Measurements from ENCODE around the gene LRP1. TPM values are rescaled to one million over a fixed set of nuclear protein-coding genes. Genes with fewer than 3 reads are reported as not detected.
A peak's percentile ranks its signal among the peaks of the same experiment; 100 is the strongest.

The LRP1 gene
- total and polyA plus RNA-seq, 2 of the 4 experiments (the other 2 are of a cell fraction) = 73.1 to 142 TPM

- Histone ChIP-seq H4K5ac (ENCODE audit: low read depth, low read length) (peak within 1 kb of the TSS; percentile 84), H3K4me2 (ENCODE audit: low read depth, low read length) (peak within 1 kb of the TSS; percentile 91), H3K4me3 (ENCODE audit: insufficient read depth, low read depth, low read length) (peak within 1 kb of the TSS; percentile 59), H4K8ac (ENCODE audit: low read depth in 2 of 2, low read length in 2 of 2) (peak within 1 kb of the TSS; percentile 95 to 99), H3K27ac (ENCODE audit: insufficient read depth, low read length) (peak within 1 kb of the TSS; percentile 94), H3K36me3 (ENCODE audit: control insufficient read depth, insufficient read depth, low read length) (peaks cover 40% of the 10 kb centered on the region), H4K91ac (ENCODE audit: insufficient read depth, low read depth, low read length) (peak within 1 kb of the TSS; percentile 100), H3K9me1 (ENCODE audit: insufficient read depth, low read length) (peaks cover 20% of the 10 kb centered on the region), H2AFZ (replicated peaks; ENCODE audit: low read length, poor library complexity) (peak within 1 kb of the TSS; percentile 89), H3K9ac (ENCODE audit: low read depth, low read length) (peak within 1 kb of the TSS; percentile 98), H2BK20ac (ENCODE audit: low read depth, low read length) (peak within 1 kb of the TSS; percentile 76), H3K79me1 (ENCODE audit: low read depth in 1 of 2, low read length in 2 of 2) (peaks cover 29 to 53% of the 10 kb centered on the region in 2 experiments), H3K14ac (replicated peaks; ENCODE audit: low read depth, low read length) (peak within 1 kb of the TSS; percentile 100), H2AK9ac (replicated peaks; ENCODE audit: low read depth, low read length, poor library complexity) (peak within 1 kb of the TSS; percentile 100), H3K23ac (ENCODE audit: low read depth, low read length) (peak within 1 kb of the TSS; percentile 99), H2BK120ac (ENCODE audit: low read depth, low read length) (peak within 1 kb of the TSS; percentile 96), H2BK5ac (ENCODE audit: low read depth, low read length, poor library complexity, severe bottlenecking) (peak within 1 kb of the TSS; percentile 88), H2BK15ac (ENCODE audit: low read depth, low read length) (peak within 1 kb of the TSS; percentile 77; the same call in 2 of the 3 replicates), H4K20me1 (ENCODE audit: insufficient read depth, low read length) (peaks cover 33% of the 10 kb centered on the region), H3K4ac (ENCODE audit: low read depth, low read length) (peak within 1 kb of the TSS; percentile 100), H3K9me3 (ENCODE audit: control insufficient read depth, insufficient read depth, low read length) (no peaks in the 10 kb centered on the region), H3K18ac (ENCODE audit: low read depth, low read length) (peak within 1 kb of the TSS; percentile 80), H3K56ac (ENCODE audit: extremely low read depth, insufficient read depth, low read length) (peak within 1 kb of the TSS; percentile 100), H3K27me3 (ENCODE audit: control insufficient read depth, insufficient read depth, low read length) (peaks cover 3% of the 10 kb centered on the region; the same call in 1 of the 2 replicates), H3K4me1 (ENCODE audit: control insufficient read depth, insufficient read depth, low read length) (peaks cover 16% of the 10 kb centered on the region), H2AK5ac (ENCODE audit: low read depth, low read length) (peak within 1 kb of the TSS; percentile 98)
- CTCF ChIA-PET = interaction anchor here (0.8 to 5.3 kb wide), 3 partner anchors 12 to 118 kb away, joined by 3 to 47 read pairs (median 14); no protein-coding TSS in a partner anchor
- intact Hi-C loops (cut with micrococcal nuclease) = no loop called here
- ATAC-seq (ENCODE audit: low read depth) (peak; percentile 71), DNase-seq (peak; percentile 95)
- POLR2A ChIA-PET (ENCODE audit: unreplicated experiment) = interaction anchor here (0.5 to 1.8 kb wide), 6 partner anchors 9 to 48 kb away, joined by 3 to 7 read pairs (median 4); no protein-coding TSS in a partner anchor
- WGBS, 2 experiments (ENCODE audit: extremely low coverage in 2 of 2, insufficient read length in 1 of 2) = 0% methylated on average over 13 of the region's 42 CpGs; no CpG with 5 or more reads in 1 of the 2 experiments
- no TSS peak for BruUV-seq (replicated peaks)
- dilution Hi-C loops (cut with HindIII; ENCODE audit: low sequenced_read_pairs, unreplicated experiment) = no loop called here
- in situ Hi-C loops (cut with MboI; ENCODE audit: low sequenced_read_pairs) = no loop called here
- TF ChIP-seq ELK1 (IDR thresholded peaks at IDR 0.05; ENCODE audit: borderline replicate concordance, low read depth, low read length) = no peak
- peak; percentile 99 for TF ChIP-seq CEBPB (IDR thresholded peaks at IDR 0.05; ENCODE audit: low read depth, low read length)
- no peak for TF ChIP-seq SMC3 (IDR thresholded peaks at IDR 0.05; ENCODE audit: low read depth, low read length)
- TF ChIP-seq USF2 (IDR thresholded peaks at IDR 0.05; ENCODE audit: low read depth, low read length) = peak; percentile 90
- TF ChIP-seq POLR2A (IDR thresholded peaks at IDR 0.05; ENCODE audit: low read depth, low read length) = peak; percentile 94
- TF ChIP-seq NFE2L2 (IDR thresholded peaks at IDR 0.05; ENCODE audit: low read depth, low read length) = no peak
- no peak; the same call in 1 of the 2 replicates for TF ChIP-seq CHD1 (IDR thresholded peaks at IDR 0.05; ENCODE audit: low read depth, low read length)
- TF ChIP-seq RCOR1 (IDR thresholded peaks at IDR 0.05; ENCODE audit: insufficient replicate concordance, low read length) = no peak
- no peak for TF ChIP-seq MAFK (IDR thresholded peaks at IDR 0.05; ENCODE audit: low read depth, low read length)
- TF ChIP-seq FOS (IDR thresholded peaks at IDR 0.05; ENCODE audit: low read depth, low read length) = no peak
- no peak for TF ChIP-seq RAD21 (IDR thresholded peaks at IDR 0.05; ENCODE audit: low read length)
- TF ChIP-seq CTCF (conservative IDR thresholded peaks at IDR 0.05; ENCODE audit: low read depth, low read length) = no peak; the same call in 1 of the 2 replicates
- no peak for TF ChIP-seq RFX5 (IDR thresholded peaks at IDR 0.05; ENCODE audit: low read depth, low read length)
- no peak for TF ChIP-seq MAZ (IDR thresholded peaks at IDR 0.05; ENCODE audit: borderline replicate concordance, low read depth, low read length)
Measured at GRCh38 chr12:57229634-57230380, 101.5 kb downstream of the LRP1 start, which contains the start of gene SHMT2. Gene SHMT2 (plus strand): TSS chr12:57229711. CDS start chr12:57229779, 68 bp downstream.

Measured in IMR-90 (cell line).